ENCODE measurements around the gene CANX. TPM values are rescaled to one million over a fixed set of nuclear protein-coding genes. Genes with fewer than 3 reads are reported as not detected.

The CANX gene
- total RNA-seq, 2 donors from 2014 or later = 389 to 615 TPM

DNA sequence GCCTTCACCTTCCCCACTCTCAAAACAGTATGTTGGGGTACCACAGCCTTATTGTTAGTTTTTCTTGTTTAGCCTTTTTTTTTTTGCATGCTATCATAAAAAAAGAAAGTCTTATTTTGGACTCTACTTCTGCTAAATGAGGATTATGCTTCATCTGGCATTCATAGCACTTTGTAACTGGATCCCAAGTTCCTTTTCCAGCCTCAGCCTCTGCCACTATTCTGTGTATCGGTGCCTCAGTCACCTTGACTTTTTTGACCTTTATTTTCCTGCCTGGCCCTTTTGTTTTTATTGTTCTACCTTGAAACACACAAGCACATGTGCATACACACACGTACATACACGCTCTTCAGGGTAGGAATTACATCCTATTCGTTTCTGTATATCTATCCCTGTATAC, 25.4 kb downstream of the CANX start:
- H3K4me3 Mint-ChIP-seq = no peak overlapping the region
- H3K27ac Mint-ChIP-seq = no peak overlapping the region
- TF ChIP-seq, protein P1, sequence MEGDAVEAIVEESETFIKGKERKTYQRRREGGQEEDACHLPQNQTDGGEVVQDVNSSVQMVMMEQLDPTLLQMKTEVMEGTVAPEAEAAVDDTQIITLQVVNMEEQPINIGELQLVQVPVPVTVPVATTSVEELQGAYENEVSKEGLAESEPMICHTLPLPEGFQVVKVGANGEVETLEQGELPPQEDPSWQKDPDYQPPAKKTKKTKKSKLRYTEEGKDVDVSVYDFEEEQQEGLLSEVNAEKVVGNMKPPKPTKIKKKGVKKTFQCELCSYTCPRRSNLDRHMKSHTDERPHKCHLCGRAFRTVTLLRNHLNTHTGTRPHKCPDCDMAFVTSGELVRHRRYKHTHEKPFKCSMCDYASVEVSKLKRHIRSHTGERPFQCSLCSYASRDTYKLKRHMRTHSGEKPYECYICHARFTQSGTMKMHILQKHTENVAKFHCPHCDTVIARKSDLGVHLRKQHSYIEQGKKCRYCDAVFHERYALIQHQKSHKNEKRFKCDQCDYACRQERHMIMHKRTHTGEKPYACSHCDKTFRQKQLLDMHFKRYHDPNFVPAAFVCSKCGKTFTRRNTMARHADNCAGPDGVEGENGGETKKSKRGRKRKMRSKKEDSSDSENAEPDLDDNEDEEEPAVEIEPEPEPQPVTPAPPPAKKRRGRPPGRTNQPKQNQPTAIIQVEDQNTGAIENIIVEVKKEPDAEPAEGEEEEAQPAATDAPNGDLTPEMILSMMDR (conservative IDR thresholded peaks at IDR 0.05) = no peak
- no peaks in the 10 kb centered on the region for H3K27me3 Mint-ChIP-seq (ENCODE audit: insufficient read depth)
- Histone ChIP-seq H3K9me3 (ENCODE audit: control insufficient read depth, low read length) (no peaks in the 10 kb centered on the region), H3K36me3 (ENCODE audit: control insufficient read depth, insufficient read depth, low read length) (peaks cover 92% of the 10 kb centered on the region), H3K27me3 (ENCODE audit: control insufficient read depth, insufficient read depth, low read length, poor library complexity, severe bottlenecking) (no peaks in the 10 kb centered on the region), H3K27ac (ENCODE audit: low read depth, low read length) (no peak overlapping the region), H3K4me3 (ENCODE audit: low read length) (no peak overlapping the region), H3K9ac (ENCODE audit: extremely low read depth, low read length, poor library complexity, severe bottlenecking) (no peak overlapping the region), H3K4me1 (ENCODE audit: control insufficient read depth, insufficient read depth, low read length) (no peaks in the 10 kb centered on the region)
- H3K9me3 Mint-ChIP-seq = no peaks in the 10 kb centered on the region
- DNase-seq = no peak
- H3K36me3 Mint-ChIP-seq (ENCODE audit: low read depth) = peaks cover 83% of the 10 kb centered on the region
- no peaks in the 10 kb centered on the region for H3K4me1 Mint-ChIP-seq
- 95 to 100% methylated on average over 2 to 4 of the region's 4 CpGs for WGBS, 2 experiments (ENCODE audit: insufficient coverage in 1 of 2, insufficient read length in 1 of 2)

DNA sequence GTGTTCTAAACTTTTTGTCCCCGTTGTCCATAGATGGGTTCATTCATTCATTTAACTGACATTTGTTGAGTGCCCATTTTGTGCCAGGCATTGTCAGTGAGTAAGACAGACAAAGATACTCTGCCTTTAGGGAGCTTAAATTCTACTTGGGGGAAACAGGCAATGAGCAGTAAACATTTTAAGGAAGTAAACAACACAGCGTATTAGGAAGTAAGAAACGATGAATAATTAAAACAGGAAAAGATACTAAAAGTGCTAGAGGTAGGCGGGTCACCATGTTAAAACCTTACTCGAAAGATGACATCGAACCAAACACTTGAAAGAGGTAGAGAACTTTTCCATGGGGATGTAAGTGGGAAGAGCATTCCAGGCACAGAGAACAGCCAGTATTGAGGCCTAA, 28.3 kb downstream of the CANX start:
- Mint-ChIP-seq H3K27ac (no peak overlapping the region), H3K4me3 (no peak overlapping the region), H3K4me1 (no peaks in the 10 kb centered on the region), H3K36me3 (ENCODE audit: low read depth) (peaks cover 82% of the 10 kb centered on the region), H3K9me3 (no peaks in the 10 kb centered on the region), H3K27me3 (ENCODE audit: insufficient read depth) (no peaks in the 10 kb centered on the region)
- H3K4me3 ChIP-seq (ENCODE audit: low read length) = no peak overlapping the region
- TF ChIP-seq, protein P1 (conservative IDR thresholded peaks at IDR 0.05) = no peak
- peaks cover 93% of the 10 kb centered on the region for H3K36me3 ChIP-seq (ENCODE audit: control insufficient read depth, insufficient read depth, low read length)
- H3K4me1 ChIP-seq (ENCODE audit: control insufficient read depth, insufficient read depth, low read length) = no peaks in the 10 kb centered on the region
- 95 to 99% methylated on average over 6 of the region's 6 CpGs for WGBS, 2 experiments (ENCODE audit: insufficient coverage in 1 of 2, insufficient read length in 1 of 2)
- no peak overlapping the region for H3K27ac ChIP-seq (ENCODE audit: low read depth, low read length)
- no peak overlapping the region for H3K9ac ChIP-seq (ENCODE audit: extremely low read depth, low read length, poor library complexity, severe bottlenecking)
- H3K9me3 ChIP-seq (ENCODE audit: control insufficient read depth, low read length) = no peaks in the 10 kb centered on the region
- H3K27me3 ChIP-seq (ENCODE audit: control insufficient read depth, insufficient read depth, low read length, poor library complexity, severe bottlenecking) = no peaks in the 10 kb centered on the region
- no peak for DNase-seq

DNA sequence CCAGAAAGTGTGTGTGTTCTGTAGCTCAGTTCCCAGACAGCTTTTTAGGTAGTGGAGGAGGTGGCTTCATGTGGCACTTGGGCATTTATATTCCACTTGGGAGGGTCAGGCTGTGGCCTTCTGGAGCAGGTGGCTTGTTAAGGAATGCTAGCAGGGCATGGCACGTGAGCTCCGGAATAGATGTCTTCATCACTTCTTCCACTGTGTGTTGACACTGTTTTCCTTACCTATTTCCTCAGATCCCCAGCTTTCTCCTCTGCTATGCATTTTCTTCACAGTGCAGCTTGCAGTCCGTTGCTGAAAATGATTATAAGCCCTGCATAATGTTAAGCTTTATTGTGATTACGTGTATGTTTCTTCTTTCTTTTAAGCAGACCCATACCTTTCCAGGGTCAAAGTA, 30.5 kb downstream of the CANX start:
- DNase-seq = no peak
- TF ChIP-seq, protein P1 (conservative IDR thresholded peaks at IDR 0.05) = no peak
- no peaks in the 10 kb centered on the region for H3K27me3 ChIP-seq (ENCODE audit: control insufficient read depth, insufficient read depth, low read length, poor library complexity, severe bottlenecking)
- H3K9me3 Mint-ChIP-seq = no peaks in the 10 kb centered on the region
- no peaks in the 10 kb centered on the region for H3K4me1 ChIP-seq (ENCODE audit: control insufficient read depth, insufficient read depth, low read length)
- no peak overlapping the region for H3K4me3 ChIP-seq (ENCODE audit: low read length)
- H3K36me3 Mint-ChIP-seq (ENCODE audit: low read depth) = peaks cover 60% of the 10 kb centered on the region
- H3K4me1 Mint-ChIP-seq = peaks cover 2% of the 10 kb centered on the region
- no peak overlapping the region for H3K9ac ChIP-seq (ENCODE audit: extremely low read depth, low read length, poor library complexity, severe bottlenecking)
- WGBS, 2 experiments (ENCODE audit: insufficient coverage in 1 of 2, insufficient read length in 1 of 2) = 82 to 85% methylated on average over 4 of the region's 4 CpGs
- no peak overlapping the region for H3K27ac Mint-ChIP-seq
- no peak overlapping the region for H3K4me3 Mint-ChIP-seq
- H3K9me3 ChIP-seq (ENCODE audit: control insufficient read depth, low read length) = no peaks in the 10 kb centered on the region
- H3K36me3 ChIP-seq (ENCODE audit: control insufficient read depth, insufficient read depth, low read length) = peaks cover 74% of the 10 kb centered on the region
- H3K27me3 Mint-ChIP-seq (ENCODE audit: insufficient read depth) = no peaks in the 10 kb centered on the region
- no peak overlapping the region for H3K27ac ChIP-seq (ENCODE audit: low read depth, low read length)

Measured in endodermal cell (in vitro differentiated cells).